Peyer's patch (tissue), 4 donors: ENCODE results near the gene RBM6. TPM values are rescaled to one million over a fixed set of nuclear protein-coding genes. Genes with fewer than 3 reads are reported as not detected.

Source experiments
- DNase-seq, 3 donors: peaks; one replicate each; pipeline ENCODE4 v3.0.0-alpha.2; 2017 to 2019
- H3K27ac ChIP-seq, 4 donors: fragments of 200-600 bp; sonication (generic); one replicate each; pipeline ENCODE4 v1.5.1; 2016 to 2019
- H3K27me3 ChIP-seq, 2 donors: fragments of 200-600 bp; sonication (generic); one replicate each; pipeline ENCODE4 v1.5.1; 2019
- H3K36me3 ChIP-seq, 3 donors: fragments of 200-600 bp; sonication (generic); one replicate each; pipeline ENCODE4 v1.5.1; 2016 to 2019
- H3K4me1 ChIP-seq, 4 donors: fragments of 200-600 bp; sonication (generic); one replicate each; pipeline ENCODE4 v1.5.1; 2016 to 2019
- H3K4me3 ChIP-seq, 4 donors: fragments of 200-600 bp; sonication (generic); 1 replicate in 3 of 4; 2 replicates in 1 of 4; pipeline ENCODE4 v1.5.1; 2016 to 2019; ENCODE audit warnings: mild to moderate bottlenecking in 1 of 4
- H3K9me3 ChIP-seq, 4 donors: fragments of 200-600 bp; sonication (generic); one replicate each; pipeline ENCODE4 v1.5.1; 2016 to 2019; ENCODE audit warnings: mild to moderate bottlenecking in 1 of 4
- POLR2A ChIP-seq, 2 donors: fragments of 450-650 bp; IDR thresholded peaks; one replicate each; pipeline ENCODE4 v1.5.1; 2017; ENCODE audit warnings: antibody characterized with exemption in 2 of 2, mild to moderate bottlenecking in 2 of 2, moderate library complexity in 2 of 2
- total RNA-seq, 4 donors: library from RNA; depleted of rRNA; stranded (reverse); fragments of >200 nt; gene quantifications; one replicate each; pipeline ENCODE4 v1.1.0, GENCODE V29; 2016
- TF ChIP-seq, protein P1 (sequence below), 6 experiments: fragments of 450-650 bp in 4 of 6; fragments of 200-600 bp in 2 of 6; sonication (generic) in 1 of 6; IDR thresholded peaks; one replicate each; pipeline ENCODE4 v1.5.1; 2017 to 2019; ENCODE audit warnings: antibody characterized with exemption in 6 of 6, mild to moderate bottlenecking in 3 of 6, moderate library complexity in 1 of 6

RBM6 gene
- total RNA-seq, 4 donors from 2014 or later, result 111 to 858 (median 241) TPM

DNA sequence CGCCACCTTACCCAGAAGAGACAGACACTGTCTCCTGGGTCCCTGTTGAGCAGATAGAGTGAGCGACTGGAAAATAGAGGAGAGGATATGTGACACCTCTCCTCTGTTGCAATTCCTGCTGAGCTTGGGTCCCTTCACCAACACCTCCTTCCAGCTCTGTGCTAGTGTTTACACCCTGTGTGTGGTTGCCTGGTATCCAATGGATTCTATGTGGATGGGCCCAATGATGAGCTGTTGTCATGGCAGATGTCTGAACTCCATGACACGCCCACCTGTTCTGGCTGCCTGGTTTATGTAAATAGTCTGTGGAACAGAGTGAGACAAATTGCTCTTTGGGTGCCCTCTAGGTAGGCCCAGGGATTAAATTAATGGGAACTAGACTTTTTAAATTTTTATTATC lies 172.5 kb downstream of the RBM6 start:
- H3K36me3 ChIP-seq, result peaks cover 0 to 100% (median 19%) of the 10 kb centered on the region in 3 donors
- DNase-seq, result peak in 1 of 3 donors; percentile 40

DNA sequence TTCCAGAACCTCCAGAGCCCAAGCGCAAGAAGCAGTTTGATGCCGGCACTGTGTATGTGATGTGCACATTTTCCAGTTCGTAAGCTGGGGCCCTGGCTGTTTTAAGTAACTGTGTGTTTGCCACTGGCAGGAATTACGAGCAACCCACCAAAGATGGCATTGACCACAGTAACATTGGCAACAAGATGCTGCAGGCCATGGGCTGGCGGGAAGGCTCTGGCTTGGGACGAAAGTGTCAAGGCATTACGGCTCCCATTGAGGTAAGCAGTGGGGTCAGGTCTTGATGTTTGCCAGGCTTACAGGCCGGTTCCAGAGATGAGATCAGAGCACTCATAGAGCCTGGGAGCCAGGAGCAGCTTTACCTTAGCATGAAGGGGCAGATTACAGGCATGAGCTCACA lies 177.2 kb downstream of the RBM6 start:
- peaks cover 0 to 5% (median 2%) of the 10 kb centered on the region in 4 donors for H3K4me1 ChIP-seq
- H3K27me3 ChIP-seq, result no peaks in the 10 kb centered on the region
- no peak overlapping the region for H3K27ac ChIP-seq
- TF ChIP-seq, protein P1, sequence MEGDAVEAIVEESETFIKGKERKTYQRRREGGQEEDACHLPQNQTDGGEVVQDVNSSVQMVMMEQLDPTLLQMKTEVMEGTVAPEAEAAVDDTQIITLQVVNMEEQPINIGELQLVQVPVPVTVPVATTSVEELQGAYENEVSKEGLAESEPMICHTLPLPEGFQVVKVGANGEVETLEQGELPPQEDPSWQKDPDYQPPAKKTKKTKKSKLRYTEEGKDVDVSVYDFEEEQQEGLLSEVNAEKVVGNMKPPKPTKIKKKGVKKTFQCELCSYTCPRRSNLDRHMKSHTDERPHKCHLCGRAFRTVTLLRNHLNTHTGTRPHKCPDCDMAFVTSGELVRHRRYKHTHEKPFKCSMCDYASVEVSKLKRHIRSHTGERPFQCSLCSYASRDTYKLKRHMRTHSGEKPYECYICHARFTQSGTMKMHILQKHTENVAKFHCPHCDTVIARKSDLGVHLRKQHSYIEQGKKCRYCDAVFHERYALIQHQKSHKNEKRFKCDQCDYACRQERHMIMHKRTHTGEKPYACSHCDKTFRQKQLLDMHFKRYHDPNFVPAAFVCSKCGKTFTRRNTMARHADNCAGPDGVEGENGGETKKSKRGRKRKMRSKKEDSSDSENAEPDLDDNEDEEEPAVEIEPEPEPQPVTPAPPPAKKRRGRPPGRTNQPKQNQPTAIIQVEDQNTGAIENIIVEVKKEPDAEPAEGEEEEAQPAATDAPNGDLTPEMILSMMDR (IDR thresholded peaks at IDR 0.05), result no peak
- no peak for TF ChIP-seq POLR2A (IDR thresholded peaks at IDR 0.05)
- H3K36me3 ChIP-seq, result peaks cover 0 to 91% (median 17%) of the 10 kb centered on the region in 3 donors
- no peaks in the 10 kb centered on the region for H3K9me3 ChIP-seq
- no peak for DNase-seq
- no peak overlapping the region for H3K4me3 ChIP-seq

More for the DNA sequence above, 172.5 kb downstream of the RBM6 start:
- Histone ChIP-seq H3K27ac (no peak overlapping the region), H3K4me1 (no peaks in the 10 kb centered on the region), H3K9me3 (no peaks in the 10 kb centered on the region), H3K4me3 (no peak overlapping the region), H3K27me3 (no peaks in the 10 kb centered on the region)
- no peak for TF ChIP-seq POLR2A (IDR thresholded peaks at IDR 0.05)
- TF ChIP-seq, protein P1 (IDR thresholded peaks at IDR 0.05), result no peak

DNA sequence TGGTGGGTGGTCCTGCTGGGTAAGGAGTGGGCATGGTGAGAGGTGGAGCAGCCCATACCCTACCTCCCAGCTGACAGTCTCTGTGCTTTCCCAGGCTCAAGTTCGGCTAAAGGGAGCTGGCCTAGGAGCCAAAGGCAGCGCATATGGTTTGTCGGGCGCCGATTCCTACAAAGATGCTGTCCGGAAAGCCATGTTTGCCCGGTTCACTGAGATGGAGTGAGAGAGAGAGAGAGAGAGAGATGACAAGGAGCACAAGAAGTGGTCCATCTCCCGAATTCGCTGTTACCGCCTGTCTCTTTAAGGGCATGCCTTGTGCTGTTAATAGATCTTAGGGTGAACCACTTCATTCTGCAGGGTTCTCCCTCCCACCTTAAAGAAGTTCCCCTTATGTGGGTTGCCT lies 178.3 kb downstream of the RBM6 start:
- Histone ChIP-seq H3K27me3 (no peaks in the 10 kb centered on the region), H3K4me3 (no peak overlapping the region), H3K36me3 (peaks cover 0 to 79% (median 11%) of the 10 kb centered on the region in 3 donors), H3K27ac (no peak overlapping the region), H3K9me3 (no peaks in the 10 kb centered on the region), H3K4me1 (peaks cover 0 to 10% (median 4%) of the 10 kb centered on the region in 4 donors)
- TF ChIP-seq, protein P1 (IDR thresholded peaks at IDR 0.05), result no peak
- TF ChIP-seq POLR2A (IDR thresholded peaks at IDR 0.05), result no peak
- DNase-seq, result no peak

DNA sequence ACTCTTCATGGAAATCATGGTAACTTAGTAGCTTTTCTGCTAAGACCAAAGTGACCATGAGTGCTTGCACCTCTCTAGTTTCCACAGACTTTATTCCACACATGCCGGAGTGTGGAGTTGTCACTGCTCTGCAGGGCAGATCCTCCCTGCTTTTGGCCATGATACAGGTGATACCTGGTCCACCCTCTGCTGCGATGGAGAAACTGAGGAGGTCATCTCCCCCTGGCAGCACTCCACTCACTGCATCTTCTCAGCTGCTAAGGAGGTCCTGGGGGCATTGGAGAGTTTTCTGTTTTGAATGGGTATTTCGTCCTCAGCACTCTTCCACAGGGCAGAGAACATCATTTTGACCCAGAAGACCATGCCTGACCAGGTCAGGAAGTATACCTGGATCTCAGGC lies 179.8 kb downstream of the RBM6 start:
- TF ChIP-seq, protein P1 (IDR thresholded peaks at IDR 0.05), result no peak
- TF ChIP-seq POLR2A (IDR thresholded peaks at IDR 0.05), result no peak
- Histone ChIP-seq H3K27me3 (no peaks in the 10 kb centered on the region), H3K4me1 (peaks cover 0 to 26% (median 4%) of the 10 kb centered on the region in 4 donors), H3K36me3 (peaks cover 0 to 64% (median 2%) of the 10 kb centered on the region in 3 donors), H3K9me3 (no peaks in the 10 kb centered on the region), H3K27ac (no peak overlapping the region), H3K4me3 (no peak overlapping the region)
- peak in 1 of 3 donors; percentile 19 for DNase-seq

DNA sequence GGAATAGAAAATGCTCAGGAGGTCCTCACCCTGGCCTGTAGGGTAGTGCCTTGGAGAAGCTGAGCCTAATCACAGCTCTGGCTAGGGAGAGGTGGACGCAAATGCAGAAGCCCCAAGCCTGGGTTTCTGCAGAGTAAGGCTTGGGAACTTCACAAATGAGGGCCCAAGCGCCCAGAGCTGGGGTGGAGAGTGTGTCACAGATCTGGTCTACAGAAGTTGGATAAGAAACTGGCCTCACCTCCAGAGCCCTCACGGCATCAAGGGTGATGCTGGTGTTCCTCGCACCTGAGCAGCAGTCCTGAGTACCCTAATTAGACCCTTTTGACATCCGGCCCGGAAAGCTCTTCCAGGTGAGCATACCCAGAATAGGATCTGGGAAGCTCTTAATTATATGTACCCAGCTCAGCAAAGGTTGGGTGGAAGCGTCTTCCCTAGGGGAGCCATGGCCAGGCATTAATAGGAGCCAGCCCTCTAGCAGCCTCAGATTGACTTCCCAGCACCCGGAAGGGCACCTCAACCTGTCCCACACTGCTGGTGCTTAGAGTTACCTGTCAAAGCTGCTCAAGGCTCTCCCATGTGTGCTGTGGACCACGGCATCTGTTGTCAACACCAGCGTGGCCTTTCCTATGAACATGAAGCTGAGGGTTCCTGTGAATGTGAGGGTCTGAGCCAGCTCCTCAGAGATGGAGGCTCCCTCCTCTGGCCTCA lies 180.6 kb downstream of the RBM6 start:
- TF ChIP-seq, protein P1 (IDR thresholded peaks at IDR 0.05), result no peak
- TF ChIP-seq POLR2A (IDR thresholded peaks at IDR 0.05), result no peak
- H3K27ac ChIP-seq, result no peak overlapping the region
- H3K27me3 ChIP-seq, result no peaks in the 10 kb centered on the region
- no peaks in the 10 kb centered on the region for H3K9me3 ChIP-seq
- H3K4me3 ChIP-seq, result no peak overlapping the region
- H3K4me1 ChIP-seq, result peaks cover 0 to 28% (median 4%) of the 10 kb centered on the region in 4 donors
- DNase-seq, result peak in 1 of 3 donors; percentile 49
- peaks cover 0 to 57% (median 0%) of the 10 kb centered on the region in 3 donors for H3K36me3 ChIP-seq
